Adrenal gland (tissue), 5 donors: Measurements from ENCODE around the gene GNPTG.

Source experiments
- POLR2A ChIP-seq, 2 donors: fragments of 450-650 bp; IDR thresholded peaks; one replicate each; pipeline ENCODE4 v1.6.1; 2017; ENCODE audit warnings: antibody characterized with exemption in 2 of 2, mild to moderate bottlenecking in 2 of 2, moderate library complexity in 1 of 2
- TF ChIP-seq, protein P1 (sequence below), 6 experiments: fragments of 450-650 bp in 4 of 6; fragments of 200-600 bp in 2 of 6; sonication (generic) in 1 of 6; IDR thresholded peaks; 1 replicate in 5 of 6; 2 replicates in 1 of 6; pipeline versions ENCODE4 v1.5.1 to v1.8.0; 2016 to 2021; ENCODE audit warnings: antibody characterized with exemption in 6 of 6, mild to moderate bottlenecking in 2 of 6, moderate library complexity in 1 of 6
- donor health status: DM: no; HTN: no; CAD: no.

DNA sequence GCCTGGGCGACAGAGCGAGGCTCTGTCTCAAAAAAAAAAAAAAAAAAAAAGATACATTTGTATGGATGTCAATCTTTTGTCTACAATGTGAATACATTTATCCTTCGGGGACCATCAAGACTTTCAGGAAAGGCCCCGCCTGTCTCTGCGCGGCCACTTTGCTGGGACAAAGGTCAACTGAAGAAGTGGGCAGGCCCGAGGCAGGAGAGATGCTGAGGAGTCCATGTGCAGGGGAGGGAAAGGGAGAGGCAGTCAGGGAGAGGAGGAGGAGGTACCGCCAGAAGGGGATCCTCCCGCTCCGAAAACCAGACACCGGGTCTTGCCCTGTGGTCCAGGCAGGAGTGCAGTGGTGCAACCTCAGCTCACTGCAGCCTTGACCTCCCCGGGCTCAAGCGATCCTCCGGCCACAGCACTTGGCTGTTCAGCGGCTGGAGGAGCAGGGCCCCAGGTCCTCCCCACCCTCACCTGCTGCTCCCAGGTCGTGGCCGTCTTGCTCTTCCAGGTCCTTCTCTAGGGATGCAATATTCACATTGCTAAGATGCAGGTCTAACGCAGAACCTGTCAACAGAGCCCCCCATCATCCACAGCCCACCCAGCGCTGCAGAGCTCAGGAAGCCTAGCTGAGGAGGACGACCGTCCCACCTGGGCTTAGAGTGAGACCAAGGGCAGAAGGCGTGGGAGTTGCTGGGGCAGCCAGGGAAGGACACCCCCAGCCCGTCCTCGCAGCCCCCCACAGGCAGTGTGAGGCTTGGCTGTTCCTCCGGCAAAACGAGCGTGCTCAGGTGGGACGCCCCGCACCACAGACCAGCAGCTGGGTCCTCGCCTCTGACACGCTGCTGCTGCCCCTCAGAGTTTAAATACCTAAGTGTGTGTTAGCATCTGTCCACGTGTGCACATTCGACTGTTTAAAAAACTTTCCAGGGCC, 19.6 kb downstream of the GNPTG start:
- TF ChIP-seq, protein P1, sequence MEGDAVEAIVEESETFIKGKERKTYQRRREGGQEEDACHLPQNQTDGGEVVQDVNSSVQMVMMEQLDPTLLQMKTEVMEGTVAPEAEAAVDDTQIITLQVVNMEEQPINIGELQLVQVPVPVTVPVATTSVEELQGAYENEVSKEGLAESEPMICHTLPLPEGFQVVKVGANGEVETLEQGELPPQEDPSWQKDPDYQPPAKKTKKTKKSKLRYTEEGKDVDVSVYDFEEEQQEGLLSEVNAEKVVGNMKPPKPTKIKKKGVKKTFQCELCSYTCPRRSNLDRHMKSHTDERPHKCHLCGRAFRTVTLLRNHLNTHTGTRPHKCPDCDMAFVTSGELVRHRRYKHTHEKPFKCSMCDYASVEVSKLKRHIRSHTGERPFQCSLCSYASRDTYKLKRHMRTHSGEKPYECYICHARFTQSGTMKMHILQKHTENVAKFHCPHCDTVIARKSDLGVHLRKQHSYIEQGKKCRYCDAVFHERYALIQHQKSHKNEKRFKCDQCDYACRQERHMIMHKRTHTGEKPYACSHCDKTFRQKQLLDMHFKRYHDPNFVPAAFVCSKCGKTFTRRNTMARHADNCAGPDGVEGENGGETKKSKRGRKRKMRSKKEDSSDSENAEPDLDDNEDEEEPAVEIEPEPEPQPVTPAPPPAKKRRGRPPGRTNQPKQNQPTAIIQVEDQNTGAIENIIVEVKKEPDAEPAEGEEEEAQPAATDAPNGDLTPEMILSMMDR (IDR thresholded peaks at IDR 0.05): no peak
- no peak for TF ChIP-seq POLR2A (IDR thresholded peaks at IDR 0.05)
